Progenitor cell of endocrine pancreas (in vitro differentiated cells): ENCODE measurements around the gene STAG1. TPM values are rescaled to one million over a fixed set of nuclear protein-coding genes. Genes with fewer than 3 reads are reported as not detected.
"Not testable (repeated sequence)": the region's sequence is repeated elsewhere in the genome, so short reads cannot be mapped to it uniquely, and the experiment has no call there.

Experiments
- DNase-seq: peaks from one replicate; pipeline ENCODE4 v3.0.0; 2021; ENCODE audit warnings: low spot score; ENCODE audit not compliant: unreplicated experiment
- H3K27ac Mint-ChIP-seq: 2 replicates; pipeline ENCODE4 v1.8.0; 2021; ENCODE audit warnings: mild to moderate bottlenecking, moderate library complexity, mixed read lengths
- H3K27me3 Mint-ChIP-seq: 2 replicates; pipeline ENCODE4 v1.8.0; 2021; ENCODE audit warnings: mixed read lengths
- H3K36me3 Mint-ChIP-seq: 2 replicates; pipeline ENCODE4 v1.8.0; 2022; ENCODE audit warnings: mixed read lengths; ENCODE audit not compliant: insufficient read depth
- H3K4me1 Mint-ChIP-seq: 2 replicates; pipeline ENCODE4 v1.8.0; 2021; ENCODE audit warnings: low read depth, mixed read lengths
- H3K4me3 Mint-ChIP-seq: 2 replicates; pipeline ENCODE4 v1.8.0; 2021; ENCODE audit warnings: low read depth, mild to moderate bottlenecking, moderate library complexity, mixed read lengths
- H3K9me3 Mint-ChIP-seq: 2 replicates; pipeline ENCODE4 v1.8.0; 2021; ENCODE audit warnings: low read depth, mixed read lengths
- CTCF ChIP-seq: fragments of 200-600 bp; sonication (generic); IDR thresholded peaks from one replicate; pipeline ENCODE4 v1.5.0; 2021; ENCODE audit warnings: antibody characterized with exemption, mild to moderate bottlenecking; ENCODE audit not compliant: unreplicated experiment
- total RNA-seq: library from RNA; stranded (reverse); gene quantifications from 2 replicates; pipeline ENCODE4 v1.2.1, GENCODE V29; 2021

Gene STAG1
- total RNA-seq, 1 donor from 2014 or later, result 46.4 TPM

GRCh38 chr3:136650461-136650860 lies 101.7 kb downstream of the STAG1 start:
- no peak for DNase-seq
- Mint-ChIP-seq H3K36me3 (peaks cover 16% of the 10 kb centered on the region), H3K27ac (no peak overlapping the region), H3K4me1 (no peaks in the 10 kb centered on the region), H3K27me3 (no peaks in the 10 kb centered on the region), H3K4me3 (no peak overlapping the region), H3K9me3 (peaks cover 13% of the 10 kb centered on the region)
- TF ChIP-seq CTCF, result no peak

GRCh38 chr3:136645915-136646314 lies 106.3 kb downstream of the STAG1 start:
- Mint-ChIP-seq H3K4me1 (no peaks in the 10 kb centered on the region), H3K27ac (peak overlapping the region; percentile 17), H3K27me3 (no peaks in the 10 kb centered on the region), H3K4me3 (no peak overlapping the region), H3K9me3 (no peaks in the 10 kb centered on the region), H3K36me3 (peaks cover 2% of the 10 kb centered on the region)
- no peak for TF ChIP-seq CTCF
- no peak for DNase-seq

GRCh38 chr3:136644212-136644611 lies 108.0 kb downstream of the STAG1 start:
- Mint-ChIP-seq H3K27ac (no peak overlapping the region), H3K27me3 (no peaks in the 10 kb centered on the region), H3K9me3 (no peaks in the 10 kb centered on the region), H3K4me1 (no peaks in the 10 kb centered on the region), H3K36me3 (peaks cover 2% of the 10 kb centered on the region), H3K4me3 (no peak overlapping the region)
- no peak for TF ChIP-seq CTCF
- DNase-seq, result no peak

- DNase-seq, H3K36me3 Mint-ChIP-seq, H3K4me1 Mint-ChIP-seq, H3K27me3 Mint-ChIP-seq, H3K9me3 Mint-ChIP-seq, H3K4me3 Mint-ChIP-seq, H3K27ac Mint-ChIP-seq: not testable (repeated sequence)
These were observed 108.8 kb downstream of the STAG1 start for GRCh38 chr3:136643380-136643779.

- Mint-ChIP-seq H3K27ac (peak overlapping the region; percentile 74), H3K36me3 (peaks cover 2% of the 10 kb centered on the region), H3K4me1 (no peaks in the 10 kb centered on the region), H3K9me3 (no peaks in the 10 kb centered on the region), H3K4me3 (no peak overlapping the region), H3K27me3 (no peaks in the 10 kb centered on the region)
- no peak for TF ChIP-seq CTCF
- no peak for DNase-seq
These were observed 109.5 kb downstream of the STAG1 start for GRCh38 chr3:136642711-136643110.

- DNase-seq, result no peak
- Mint-ChIP-seq H3K27ac (no peak overlapping the region), H3K27me3 (no peaks in the 10 kb centered on the region), H3K4me1 (peaks cover 7% of the 10 kb centered on the region), H3K36me3 (peaks cover 7% of the 10 kb centered on the region), H3K4me3 (no peak overlapping the region), H3K9me3 (peaks cover 8% of the 10 kb centered on the region)
- no peak for TF ChIP-seq CTCF
These were observed 113.1 kb downstream of the STAG1 start for GRCh38 chr3:136639069-136639468.
